ENCODE results near the gene RAB40B. TPM values are rescaled to one million over a fixed set of nuclear protein-coding genes. Genes with fewer than 3 reads are reported as not detected.

RAB40B gene
- total and polyA plus RNA-seq, 2 of the 13 experiments (the other 11 are each of a cell fraction or from before 2014, with no cell fraction given): 6.2 to 6.5 TPM

GRCh38 chr17:82655523-82655922, 43.0 kb downstream of the RAB40B start (continued):
- TF ChIP-seq ASH2L (IDR thresholded peaks at IDR 0.05; ENCODE audit: insufficient read length, low read depth, low read length) (no peak), E2F1 (CRISPR knock-in tag; IDR thresholded peaks at IDR 0.05) (no peak), MTF2 (CRISPR knock-in tag; IDR thresholded peaks at IDR 0.05; ENCODE audit: borderline replicate concordance) (no peak)

- Histone ChIP-seq H2AFZ (ENCODE audit: low read length) (no peak overlapping the region), H3K9me3 (ENCODE audit: low read length) (no peaks in the 10 kb centered on the region), H3K4me1 (ENCODE audit: insufficient read depth, low read length) (peaks cover 36% of the 10 kb centered on the region), H4K20me1 (ENCODE audit: insufficient read depth, low read length) (no peaks in the 10 kb centered on the region), H3K4me3 (replicated peaks in 1 of 3; ENCODE audit: insufficient read depth in 1 of 3, low read depth in 2 of 3, low read length in 3 of 3) (peak overlapping the region; percentile 14 to 31 (median 29); a peak in 4 of 6 replicates), H3K27me3 (ENCODE audit: control insufficient read depth in 1 of 2, insufficient read depth in 2 of 2, low read length in 2 of 2) (no peaks in the 10 kb centered on the region), H3K79me2 (ENCODE audit: insufficient read depth, low read length) (no peaks in the 10 kb centered on the region), H3K9ac (ENCODE audit: insufficient read depth, low read depth, low read length) (peak overlapping the region; percentile 44), H3K27ac (ENCODE audit: extremely low read length, insufficient read depth, low read length) (no peak overlapping the region), H3K36me3 (replicated peaks in 1 of 2; ENCODE audit: control insufficient read depth in 1 of 2, insufficient read depth in 2 of 2, low read length in 2 of 2) (no peaks in the 10 kb centered on the region), H3K4me2 (ENCODE audit: low read depth, low read length) (peak overlapping the region; percentile 69)
- in situ Hi-C loops (cut with HindIII; ENCODE audit: extremely low pct_ligation_motif_present, low pct_unique_long_range_greater_than_20kb) (no loop called here), intact Hi-C loops (cut with micrococcal nuclease; ENCODE audit: unreplicated experiment) (no loop called here)
- DNase-seq (ENCODE audit: low spot score): no peak
- ChIA-PET CTCF (ENCODE audit: low intra/inter-chr PET ratio, low total read pairs) (no interaction called here), POLR2A (interaction anchor here (0.6 kb wide), 1 partner anchor 62 kb away, joined by 3 read pairs; the partner anchor contains the start of gene FN3KRP)
- 42% methylated on average over 15 of the region's 15 CpGs for WGBS (ENCODE audit: low lambda C conversion rate)
- BruUV-seq (replicated peaks): no TSS peak
- no peak for FAIRE-seq
- ATAC-seq: no peak
- TF ChIP-seq RXRB (CRISPR knock-in tag; IDR thresholded peaks at IDR 0.05; ENCODE audit: borderline replicate concordance) (no peak), FOXA1 (IDR thresholded peaks at IDR 0.05) (no peak), FOXA1 (CRISPR knock-in tag; IDR thresholded peaks at IDR 0.05) (no peak), PAXIP1 (CRISPR knock-in tag; conservative IDR thresholded peaks at IDR 0.05) (0 out of 2 replicates have a peak, but pooled peaks have one; percentile 1), SRSF9 (IDR thresholded peaks at IDR 0.05; ENCODE audit: borderline replicate concordance, insufficient read depth, low read depth, low read length, poor library complexity, severe bottlenecking) (no peak), ZNF792 (CRISPR knock-in tag; IDR thresholded peaks at IDR 0.05) (no peak), IRF1 (CRISPR knock-in tag; IDR thresholded peaks at IDR 0.05; ENCODE audit: low read depth) (no peak), ZNF501 (CRISPR knock-in tag; IDR thresholded peaks at IDR 0.05) (0 out of 2 replicates have a peak, but pooled peaks have one; percentile 64), U2AF2 (IDR thresholded peaks at IDR 0.05; ENCODE audit: low read depth, low read length) (no peak), ZNF546 (CRISPR knock-in tag; conservative IDR thresholded peaks at IDR 0.05) (no peak), POGK (CRISPR knock-in tag; conservative IDR thresholded peaks at IDR 0.05) (no peak), ZNF839 (CRISPR knock-in tag; IDR thresholded peaks at IDR 0.05; ENCODE audit: borderline replicate concordance) (no peak), ZNF263 (CRISPR knock-in tag; IDR thresholded peaks at IDR 0.05) (peak; percentile 85)
These were observed 43.4 kb downstream of the RAB40B start for GRCh38 chr17:82655038-82655479.
